Tibial nerve (tissue), 4 donors: ENCODE results near the gene STAT5A.

Source experiments
- CTCF ChIP-seq, 5 experiments: fragments of 200-600 bp in 3 of 5; fragments of 450-650 bp in 2 of 5; sonication (generic) in 3 of 5; IDR thresholded peaks; one replicate each; pipeline ENCODE4 v1.5.1; 2016 to 2019; ENCODE audit warnings: antibody characterized with exemption in 5 of 5, mild to moderate bottlenecking in 3 of 5, moderate library complexity in 2 of 5
- EP300 ChIP-seq, 2 donors: sonication (generic); formaldehyde crosslinking; IDR thresholded peaks; one replicate each; pipeline ENCODE4 v1.6.1; 2017; ENCODE audit warnings: antibody characterized with exemption in 2 of 2, mild to moderate bottlenecking in 1 of 2
- POLR2A ChIP-seq, 2 donors: fragments of 450-650 bp; IDR thresholded peaks; one replicate each; pipeline ENCODE4 v1.6.1; 2017; ENCODE audit warnings: antibody characterized with exemption in 2 of 2, mild to moderate bottlenecking in 2 of 2, moderate library complexity in 2 of 2

GRCh38 chr17:42283241-42284023 is 4.9 kb upstream of the STAT5A start:
- no peak for TF ChIP-seq CTCF (IDR thresholded peaks at IDR 0.05)
- no peak for TF ChIP-seq POLR2A (IDR thresholded peaks at IDR 0.05)
- no peak for TF ChIP-seq EP300 (IDR thresholded peaks at IDR 0.05)
